22Rv1 (cell line): ENCODE measurements around the gene ABCA4.

Experiments used
- ZFX ChIP-seq: fragments of 450-650 bp; IDR thresholded peaks from 2 replicates; pipeline ENCODE4 v1.6.1; 2017; ENCODE audit warnings: antibody characterized with exemption, borderline replicate concordance
- TF ChIP-seq, protein P1 (sequence below): fragments of 450-650 bp; IDR thresholded peaks from 2 replicates; pipeline ENCODE4 v1.5.1; 2017; ENCODE audit warnings: mild to moderate bottlenecking

DNA sequence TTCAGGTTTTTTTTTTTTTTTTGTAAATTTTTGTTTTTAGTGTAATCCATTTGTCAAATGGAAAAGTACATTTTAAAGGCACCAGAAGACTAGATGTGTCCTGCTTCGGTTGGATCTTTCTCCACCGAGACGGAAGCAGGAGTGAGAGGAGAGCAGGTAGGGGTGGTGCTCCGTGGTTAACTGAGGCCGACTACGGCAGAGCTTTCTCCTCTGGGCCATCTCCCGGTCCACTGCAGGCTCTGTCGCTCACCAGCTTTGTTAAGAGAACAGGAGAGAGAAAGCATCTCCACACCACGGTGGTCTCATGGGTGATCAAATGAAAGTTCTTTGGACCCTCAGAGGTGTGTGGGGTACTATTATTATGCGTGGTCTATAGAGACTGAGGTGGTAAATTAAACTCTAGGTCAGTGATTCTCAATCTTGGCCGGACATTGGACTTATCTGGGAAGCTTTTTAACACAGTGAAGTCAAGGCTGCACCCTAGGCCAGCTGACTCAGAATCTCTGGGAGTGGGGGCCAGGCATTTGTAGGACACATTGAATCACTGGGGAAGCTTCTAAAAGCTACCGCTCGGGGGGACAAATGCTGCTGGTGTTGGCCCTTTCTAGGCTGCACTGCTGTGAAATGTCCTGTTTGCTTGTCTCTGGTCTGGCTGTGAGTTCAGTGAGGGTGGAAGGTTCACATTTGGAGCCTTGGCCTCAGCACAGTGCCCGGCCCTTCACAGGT lies 25.0 kb downstream of the ABCA4 start:
- TF ChIP-seq, protein P1, sequence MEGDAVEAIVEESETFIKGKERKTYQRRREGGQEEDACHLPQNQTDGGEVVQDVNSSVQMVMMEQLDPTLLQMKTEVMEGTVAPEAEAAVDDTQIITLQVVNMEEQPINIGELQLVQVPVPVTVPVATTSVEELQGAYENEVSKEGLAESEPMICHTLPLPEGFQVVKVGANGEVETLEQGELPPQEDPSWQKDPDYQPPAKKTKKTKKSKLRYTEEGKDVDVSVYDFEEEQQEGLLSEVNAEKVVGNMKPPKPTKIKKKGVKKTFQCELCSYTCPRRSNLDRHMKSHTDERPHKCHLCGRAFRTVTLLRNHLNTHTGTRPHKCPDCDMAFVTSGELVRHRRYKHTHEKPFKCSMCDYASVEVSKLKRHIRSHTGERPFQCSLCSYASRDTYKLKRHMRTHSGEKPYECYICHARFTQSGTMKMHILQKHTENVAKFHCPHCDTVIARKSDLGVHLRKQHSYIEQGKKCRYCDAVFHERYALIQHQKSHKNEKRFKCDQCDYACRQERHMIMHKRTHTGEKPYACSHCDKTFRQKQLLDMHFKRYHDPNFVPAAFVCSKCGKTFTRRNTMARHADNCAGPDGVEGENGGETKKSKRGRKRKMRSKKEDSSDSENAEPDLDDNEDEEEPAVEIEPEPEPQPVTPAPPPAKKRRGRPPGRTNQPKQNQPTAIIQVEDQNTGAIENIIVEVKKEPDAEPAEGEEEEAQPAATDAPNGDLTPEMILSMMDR = no peak
- no peak for TF ChIP-seq ZFX
